ENCODE results near the gene NFKBIA.
"Not testable (repeated sequence)": the region's sequence is repeated elsewhere in the genome, so short reads cannot be mapped to it uniquely, and the experiment has no call there.

NFKBIA gene

DNA sequence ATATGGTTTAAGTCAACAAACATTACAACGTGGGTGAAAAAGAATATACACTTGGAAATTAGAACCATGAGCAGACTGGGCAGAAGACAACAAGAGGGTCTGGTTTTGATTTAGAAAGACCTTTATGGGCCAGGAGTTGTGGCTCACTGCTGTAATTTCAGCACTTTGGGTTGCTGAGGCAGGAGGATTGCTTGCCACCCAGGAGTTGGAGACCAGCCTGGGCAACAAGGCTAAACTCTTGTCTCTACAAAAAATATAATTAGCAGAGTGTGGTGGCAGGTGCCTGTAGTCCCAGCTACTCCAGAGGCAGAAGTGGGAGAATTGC lies 2.7 kb upstream of the NFKBIA start:
- DNase-seq, result no peak

DNA sequence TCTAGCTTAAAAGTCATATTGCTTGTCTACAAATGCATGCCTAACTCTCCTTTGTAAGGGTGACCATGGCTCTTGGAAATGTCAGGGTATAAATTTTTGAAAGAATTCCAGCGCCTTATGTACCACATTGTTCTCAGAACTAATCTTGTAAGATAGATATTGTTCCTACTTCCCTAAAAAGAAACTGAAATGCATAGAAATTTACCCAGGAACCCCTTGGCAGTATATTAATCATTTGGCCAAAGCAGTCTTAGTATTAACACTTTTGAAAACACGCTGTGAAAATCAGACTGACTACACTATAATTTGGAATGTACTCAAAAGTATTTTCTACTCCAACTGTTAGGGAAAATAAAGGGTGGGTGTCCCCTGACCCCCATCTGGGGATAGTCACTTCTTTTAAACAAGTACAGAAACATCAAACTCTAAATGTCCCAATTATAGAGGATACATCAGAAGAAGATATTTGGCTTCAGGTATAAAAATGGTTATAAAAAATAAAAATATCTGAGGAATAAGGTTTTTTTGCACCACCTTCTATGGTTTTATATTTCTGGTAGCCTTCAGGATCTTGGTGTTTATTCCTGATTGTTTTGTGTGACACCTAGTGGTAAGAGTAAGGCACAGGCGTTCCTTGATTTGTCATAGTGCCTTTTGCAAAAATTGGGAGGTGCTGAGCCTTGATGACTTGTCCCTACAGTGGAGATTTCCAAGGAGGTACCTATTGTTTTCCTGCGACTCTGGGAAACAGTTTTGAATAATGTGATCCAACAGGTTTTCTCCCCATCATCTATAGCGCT lies 2.2 kb upstream of the NFKBIA start:
- peak in 1 of 2 experiments; percentile 38 for DNase-seq

DNA sequence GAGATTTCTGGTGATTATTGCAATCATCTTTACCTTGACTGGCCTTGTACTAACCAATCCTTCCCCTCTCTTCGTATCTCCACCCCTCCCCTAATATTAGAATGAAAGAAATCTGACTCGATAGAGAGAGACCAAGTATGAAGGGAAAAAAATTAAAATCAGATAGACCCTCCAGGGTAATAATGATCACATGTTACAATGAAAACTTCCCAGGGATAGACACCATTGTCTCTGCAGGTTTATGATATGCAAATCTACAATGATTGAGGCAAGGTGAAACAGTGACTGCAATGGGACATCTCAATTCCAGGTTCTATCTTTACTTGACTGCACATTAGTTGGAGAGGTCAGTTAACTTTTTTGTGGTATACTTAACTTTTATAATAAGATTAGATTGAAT lies 1.5 kb upstream of the NFKBIA start:
- DNase-seq, result no peak

DNA sequence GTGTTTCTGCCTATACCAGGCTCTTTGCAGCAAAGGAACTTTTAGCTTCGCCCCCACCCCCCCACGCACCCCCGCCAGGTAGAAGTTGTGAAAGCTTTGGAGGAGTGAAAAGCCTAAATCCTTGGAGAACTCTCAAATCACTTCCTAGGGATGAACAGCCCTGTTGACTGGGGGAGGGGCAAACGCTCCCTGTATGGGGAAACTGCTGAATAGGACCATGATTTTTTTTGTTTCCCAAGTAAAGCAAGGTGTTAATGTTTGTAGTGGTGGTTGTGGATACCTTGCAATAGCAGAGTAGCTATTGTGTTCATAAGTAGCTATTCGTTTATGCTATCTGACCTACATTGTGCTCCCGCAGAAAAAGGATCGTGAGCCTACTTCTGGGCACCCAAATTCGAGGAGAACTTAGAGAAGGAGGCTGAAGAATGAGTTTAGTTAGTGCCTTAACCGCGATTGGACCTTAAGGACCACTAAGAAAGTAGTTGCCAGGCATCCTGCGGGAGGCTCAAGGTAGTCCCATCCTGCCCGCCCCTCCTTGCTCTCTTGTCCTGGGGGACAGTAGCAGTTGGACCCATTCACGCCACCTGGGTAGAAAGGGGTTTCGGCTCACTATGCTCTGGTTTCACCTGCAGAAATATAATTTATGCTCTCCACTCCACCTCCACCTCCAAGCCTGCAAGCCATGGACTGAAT lies 901 bp upstream of the NFKBIA start:
- DNase-seq, result no peak

DNA sequence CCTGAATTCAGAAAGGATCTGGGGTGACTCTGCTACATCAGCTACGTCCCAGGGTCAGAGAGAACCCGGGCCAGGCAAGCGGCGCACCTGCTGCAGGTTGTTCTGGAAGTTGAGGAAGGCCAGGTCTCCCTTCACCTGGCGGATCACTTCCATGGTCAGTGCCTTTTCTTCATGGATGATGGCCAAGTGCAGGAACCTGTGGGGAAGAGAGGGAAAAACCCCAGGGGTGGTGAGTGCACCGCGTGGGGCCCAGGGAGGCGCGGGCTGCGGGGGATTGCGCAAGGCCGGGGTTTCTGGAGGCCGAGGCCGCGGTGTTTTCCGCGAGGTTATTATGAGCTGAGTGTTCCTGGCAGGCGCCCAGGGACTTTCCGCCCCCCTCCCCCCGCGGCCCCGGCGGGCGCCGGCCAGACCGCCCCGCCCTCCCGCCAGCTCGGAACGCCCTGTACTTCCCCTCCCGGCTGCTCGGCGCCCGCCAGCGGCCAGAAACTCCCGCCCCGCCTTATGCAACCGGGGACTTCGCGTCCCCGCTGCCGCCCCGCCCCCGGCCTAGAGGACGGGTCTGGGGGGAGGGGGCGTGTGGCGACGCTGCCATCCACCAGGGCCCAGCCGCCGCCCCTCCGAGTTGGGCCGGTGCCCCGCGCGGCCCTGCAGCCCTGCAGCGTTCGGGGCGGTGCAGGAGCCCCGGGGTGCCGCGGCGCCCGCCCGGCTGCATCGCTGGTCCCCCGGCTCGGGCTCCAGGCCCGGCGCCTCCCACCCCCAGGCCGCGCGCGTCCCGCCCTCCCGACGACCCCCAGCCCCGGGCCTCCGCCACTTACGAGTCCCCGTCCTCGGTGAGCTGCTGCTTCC lies 723 bp downstream of the NFKBIA start:
- peak; percentile 74 to 94 for DNase-seq

DNA sequence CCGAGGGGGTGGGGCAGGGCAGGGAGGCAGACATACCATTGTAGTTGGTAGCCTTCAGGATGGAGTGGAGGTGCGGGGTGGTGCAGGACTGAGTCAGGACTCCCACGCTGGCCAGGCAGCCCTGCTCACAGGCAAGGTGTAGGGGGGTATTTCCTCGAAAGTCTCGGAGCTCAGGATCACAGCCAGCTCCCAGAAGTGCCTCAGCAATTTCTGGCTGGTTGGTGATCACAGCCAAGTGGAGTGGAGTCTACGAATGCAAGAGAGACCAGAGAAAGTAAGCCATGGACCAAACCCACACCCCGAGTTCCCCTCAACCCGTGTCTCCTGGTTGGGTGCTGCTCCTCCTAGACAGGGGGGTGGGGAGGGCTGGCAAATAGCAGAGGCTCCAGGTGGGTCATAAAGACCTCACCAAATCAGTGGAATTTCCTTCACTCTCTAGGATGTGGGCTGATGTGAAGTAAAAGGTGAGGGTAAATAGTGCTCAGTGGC lies 1.4 kb downstream of the NFKBIA start:
- no peak for DNase-seq

DNA sequence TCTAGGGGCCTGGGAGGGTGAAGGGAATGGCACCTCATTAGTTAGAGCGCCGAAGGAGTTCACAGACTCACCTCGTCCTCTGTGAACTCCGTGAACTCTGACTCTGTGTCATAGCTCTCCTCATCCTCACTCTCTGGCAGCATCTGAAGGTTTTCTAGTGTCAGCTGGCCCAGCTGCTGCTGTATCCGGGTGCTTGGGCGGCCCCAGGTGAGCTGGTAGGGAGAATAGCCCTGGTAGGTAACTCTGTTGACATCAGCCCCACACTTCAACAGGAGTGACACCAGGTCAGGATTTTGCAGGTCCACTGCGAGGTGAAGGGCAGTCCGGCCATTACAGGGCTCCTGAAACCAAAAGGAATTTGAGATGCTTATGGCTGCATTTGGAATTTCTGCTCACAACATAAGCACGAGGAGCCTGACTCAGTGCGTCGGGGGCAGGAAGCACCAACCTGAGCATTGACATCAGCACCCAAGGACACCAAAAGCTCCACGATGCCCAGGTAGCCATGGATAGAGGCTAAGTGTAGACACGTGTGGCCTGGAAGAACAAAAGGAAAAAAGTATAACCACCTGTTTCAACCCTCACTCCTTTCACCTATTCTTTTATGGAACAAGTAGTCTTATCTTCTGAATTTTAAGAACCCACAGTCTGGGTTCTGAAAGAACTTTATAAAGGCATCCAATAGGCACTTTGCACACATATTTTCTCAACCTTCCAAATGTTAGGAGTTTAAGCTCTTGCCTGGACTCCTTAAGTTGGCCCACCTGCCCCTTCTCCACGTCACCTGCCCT lies 2.0 kb downstream of the NFKBIA start:
- no peak for DNase-seq

DNA sequence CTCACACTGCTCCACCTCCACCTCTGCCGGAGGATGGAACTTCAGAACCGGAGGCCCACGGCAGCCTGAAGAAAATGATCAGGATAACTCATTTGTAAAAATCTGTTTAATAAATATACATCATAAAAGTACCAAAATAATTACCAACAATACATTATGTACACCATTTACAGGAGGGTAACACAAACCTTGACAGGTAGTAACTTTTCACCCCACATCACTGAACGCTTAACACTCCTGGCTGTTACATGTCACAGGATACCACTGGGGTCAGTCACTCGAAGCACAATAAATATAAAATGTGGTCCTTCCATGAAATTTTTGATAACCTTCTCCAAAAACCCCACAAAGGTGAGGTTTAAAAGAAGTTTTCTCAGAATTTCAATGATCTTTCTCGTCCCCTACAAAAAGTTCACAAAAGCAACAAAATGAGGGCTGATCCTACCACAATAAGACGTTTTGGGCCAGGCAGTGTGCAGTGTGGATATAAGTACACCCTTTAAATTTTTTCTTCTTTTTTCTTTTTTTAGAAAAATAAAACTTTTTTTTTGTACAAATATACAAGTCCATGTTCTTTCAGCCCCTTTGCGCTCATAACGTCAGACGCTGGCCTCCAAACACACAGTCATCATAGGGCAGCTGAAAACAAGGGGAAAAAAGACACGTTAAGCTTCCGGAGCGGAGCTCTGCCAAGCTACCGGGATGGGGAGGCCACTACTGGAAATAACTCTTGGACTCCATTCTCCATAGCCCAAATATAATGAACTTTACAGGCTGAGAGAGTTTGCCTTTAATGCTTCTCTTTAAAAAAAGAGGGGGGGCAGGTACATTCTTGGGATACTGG lies 2.9 kb downstream of the NFKBIA start:
- no peak for DNase-seq

DNA sequence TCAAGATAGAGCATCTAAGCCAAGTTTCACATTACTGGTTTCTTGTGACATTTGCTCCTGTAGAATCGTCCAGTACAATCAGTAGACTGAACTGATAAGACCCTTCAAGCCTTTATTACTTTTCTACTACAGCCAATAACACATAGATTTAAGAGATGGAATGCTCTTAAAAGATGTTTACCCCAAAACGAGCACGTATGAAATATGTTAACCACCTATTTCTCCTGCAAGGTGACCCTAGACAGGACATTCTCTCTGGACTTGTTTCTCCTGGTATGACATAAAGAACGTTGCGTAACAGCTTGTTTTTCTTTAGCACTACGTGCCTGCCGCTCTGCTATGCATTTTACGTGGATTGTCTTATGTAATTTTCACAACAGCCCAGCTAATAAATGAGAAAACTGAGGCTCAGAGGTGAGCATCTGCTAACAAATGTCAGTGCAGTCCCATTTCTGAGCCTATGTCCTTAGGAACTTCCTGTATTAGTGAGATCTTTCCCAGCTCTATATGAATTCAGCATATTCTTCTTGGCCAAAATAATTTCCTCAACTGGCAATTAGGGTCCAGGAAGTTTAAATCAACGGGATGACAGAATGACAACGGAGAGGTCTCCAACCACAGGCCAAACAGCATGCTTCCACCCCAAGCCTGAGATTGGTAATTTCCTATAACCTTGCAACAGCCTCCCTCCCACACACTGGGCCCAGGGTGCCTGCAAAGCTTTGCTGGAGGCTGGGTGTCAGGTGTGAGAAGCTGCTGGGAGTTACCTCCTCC lies 3.7 kb downstream of the NFKBIA start:
- no peak for DNase-seq

DNA sequence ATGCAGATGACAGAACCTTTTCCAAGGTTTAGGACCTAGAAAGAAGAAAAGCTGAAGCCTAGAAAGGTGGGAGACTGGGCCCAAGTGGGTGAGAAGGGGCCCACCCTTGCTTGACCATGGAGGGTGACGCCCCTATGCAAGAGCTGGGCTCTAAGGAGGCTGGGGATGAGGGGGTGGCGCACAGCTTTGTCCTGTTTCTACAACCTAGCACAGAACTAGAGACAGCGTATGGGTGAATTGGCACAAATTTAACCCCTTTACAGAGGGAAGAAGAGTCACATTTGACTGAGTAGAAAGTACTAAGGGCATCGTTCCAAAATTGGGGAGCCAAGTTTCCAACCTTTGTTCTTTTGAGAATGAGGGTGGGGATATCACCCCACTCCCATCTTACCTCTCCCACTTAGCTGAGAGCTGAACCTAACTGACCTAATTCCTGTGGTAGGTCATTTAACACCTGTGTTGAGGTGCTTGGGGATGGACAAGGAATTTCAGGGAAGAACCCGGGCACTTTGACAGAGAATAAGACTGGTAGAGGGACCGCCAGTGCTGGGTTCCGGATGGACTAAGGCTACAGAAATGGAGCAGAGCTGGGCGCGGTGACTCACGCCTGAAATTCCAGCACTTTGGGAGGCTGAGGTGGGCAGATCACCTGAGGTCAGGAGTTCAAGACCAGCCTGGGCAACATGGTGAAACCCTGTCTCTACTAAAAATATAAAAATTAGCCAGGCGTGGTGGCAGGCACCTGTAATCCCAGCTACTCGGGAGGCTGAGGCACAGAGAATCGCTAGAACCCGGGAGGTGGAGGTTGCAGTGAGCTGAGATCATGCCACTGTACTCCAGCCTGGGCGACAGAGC lies 5.2 kb downstream of the NFKBIA start:
- DNase-seq, result no peak

DNA sequence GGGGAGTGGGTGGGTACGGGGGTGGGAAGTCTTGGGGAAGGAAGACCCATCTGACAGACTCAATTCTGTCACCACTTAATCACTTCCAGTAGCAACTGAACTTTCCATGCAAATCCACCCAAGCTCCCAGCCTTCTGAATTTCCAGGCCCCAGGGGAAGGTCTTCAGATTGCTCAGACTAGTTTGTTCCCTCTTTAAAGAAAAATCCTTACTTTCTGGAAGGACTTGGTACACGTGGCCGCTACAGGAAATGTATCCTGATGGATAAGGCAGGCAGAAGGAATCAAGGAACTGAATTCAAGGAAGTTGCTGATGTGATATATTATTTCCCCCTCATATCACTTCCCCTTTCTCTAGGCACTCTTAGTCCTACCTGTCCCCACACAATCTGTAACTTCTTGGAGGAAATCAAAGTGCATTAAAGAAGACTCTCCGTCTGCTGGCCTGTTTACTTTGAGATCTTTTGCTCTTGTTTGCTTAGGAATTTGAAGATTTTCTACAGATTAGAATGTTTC lies 6.4 kb downstream of the NFKBIA start:
- DNase-seq, result no peak

DNA sequence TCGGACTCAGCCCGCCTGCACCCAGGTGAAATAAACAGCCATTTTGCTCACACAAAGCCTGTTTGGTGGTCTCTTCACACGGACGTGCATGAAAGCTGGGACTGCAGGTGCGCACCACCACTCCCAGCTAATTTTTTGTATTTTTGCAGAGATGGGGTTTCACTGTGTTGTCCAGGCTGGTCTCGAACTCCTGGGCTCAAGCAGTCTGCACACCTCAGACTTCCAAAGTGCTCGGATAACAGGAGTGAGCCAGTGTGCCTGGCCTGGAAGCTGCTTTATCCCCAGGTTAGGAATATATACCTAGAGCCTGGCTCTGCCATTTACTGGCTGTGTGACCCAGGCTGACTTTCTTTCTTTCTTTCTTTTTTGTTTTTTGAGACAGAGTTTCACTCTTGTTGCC lies 7.9 kb downstream of the NFKBIA start:
- not testable (repeated sequence) for DNase-seq

DNA sequence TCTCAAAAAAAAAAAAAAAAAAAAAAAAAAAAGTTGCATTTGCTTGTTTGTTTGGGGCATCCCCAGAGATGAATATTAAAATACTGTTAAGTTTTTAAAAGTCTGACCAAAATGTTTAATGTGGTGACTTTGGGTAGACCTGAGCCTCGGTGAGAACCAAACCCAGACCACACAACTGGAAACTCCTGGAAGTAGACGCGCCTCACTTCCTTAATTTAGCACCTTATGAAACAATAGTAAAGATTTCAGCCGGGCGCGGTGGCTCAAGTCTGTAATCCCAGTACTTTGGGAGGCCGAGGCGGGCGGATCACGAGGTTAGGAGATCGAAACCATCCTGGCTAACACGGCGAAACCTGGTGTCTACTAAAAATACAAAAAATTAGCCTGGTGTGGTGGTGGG lies 9.3 kb downstream of the NFKBIA start:
- DNase-seq, result no peak

DNA sequence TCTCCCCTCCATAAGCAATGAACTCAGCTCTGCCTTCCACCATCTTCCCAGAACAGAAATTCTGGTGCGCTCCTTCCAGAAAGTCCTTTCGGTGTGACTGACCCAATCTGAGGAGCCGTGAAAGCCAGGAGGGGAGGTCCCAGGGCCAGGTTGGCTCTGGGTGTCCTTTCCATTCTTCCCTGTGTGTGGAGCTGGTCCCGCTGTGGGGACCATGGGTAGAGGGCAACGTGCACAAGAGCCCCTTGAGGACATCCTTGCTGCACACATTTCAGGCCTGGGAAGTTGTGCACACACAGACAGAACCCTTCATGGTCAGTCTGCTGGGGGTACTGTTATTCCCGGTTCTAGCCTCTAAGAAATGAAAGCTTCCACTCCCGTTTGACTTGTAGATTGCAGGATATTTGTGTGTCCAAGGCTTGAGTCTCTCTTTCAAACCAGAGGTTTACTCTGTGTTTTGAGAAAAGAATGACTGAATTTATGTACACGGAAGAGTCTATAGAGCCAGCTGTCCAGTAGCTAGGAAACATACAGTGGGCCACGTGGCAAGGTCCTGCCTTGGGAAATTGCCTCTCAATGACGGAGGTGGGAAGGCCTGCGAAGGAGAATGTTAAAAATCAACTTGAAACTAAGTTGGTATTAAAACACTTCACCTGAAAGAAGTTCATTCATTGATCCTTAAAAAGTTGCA lies 10.1 kb downstream of the NFKBIA start:
- no peak for DNase-seq

DNA sequence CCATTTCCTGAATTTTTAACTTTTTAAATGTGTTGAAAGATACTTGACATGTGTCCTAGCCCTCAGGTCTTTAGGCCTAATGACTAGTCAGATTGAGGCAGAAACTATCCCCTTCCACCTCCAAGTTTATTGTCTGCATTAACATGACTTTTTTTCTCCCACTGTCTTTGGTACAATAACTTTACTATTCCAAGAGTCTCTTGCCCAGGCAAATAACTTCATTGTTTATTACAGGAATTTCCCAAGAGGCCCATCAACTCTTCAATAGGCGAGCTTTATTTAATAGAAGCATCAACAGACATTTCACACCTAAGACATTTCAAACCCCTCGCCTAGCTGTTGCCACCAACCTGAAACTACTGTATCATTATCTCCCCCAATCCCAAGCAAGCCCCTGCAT lies 10.7 kb downstream of the NFKBIA start:
- no peak for DNase-seq

DNA sequence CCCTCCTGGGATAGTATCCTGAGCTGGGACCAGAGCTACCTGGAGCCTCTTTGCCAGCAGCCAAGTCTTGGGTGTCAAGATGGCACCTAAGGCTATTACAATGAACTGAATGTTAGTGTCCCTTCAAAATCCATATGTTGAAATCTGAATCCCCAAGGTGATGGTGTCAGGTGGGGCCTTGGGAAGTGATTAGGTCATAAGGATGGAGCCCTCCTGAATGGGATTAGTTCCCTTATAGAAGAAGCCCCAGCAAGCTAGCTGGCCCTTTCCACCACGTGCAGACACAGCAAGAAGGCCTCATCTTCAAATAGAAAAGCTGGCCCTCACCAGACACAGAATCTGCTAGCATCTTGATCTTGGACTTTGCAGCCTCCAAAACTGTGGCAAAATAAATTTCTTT lies 12.4 kb downstream of the NFKBIA start:
- no peak for DNase-seq

DNA sequence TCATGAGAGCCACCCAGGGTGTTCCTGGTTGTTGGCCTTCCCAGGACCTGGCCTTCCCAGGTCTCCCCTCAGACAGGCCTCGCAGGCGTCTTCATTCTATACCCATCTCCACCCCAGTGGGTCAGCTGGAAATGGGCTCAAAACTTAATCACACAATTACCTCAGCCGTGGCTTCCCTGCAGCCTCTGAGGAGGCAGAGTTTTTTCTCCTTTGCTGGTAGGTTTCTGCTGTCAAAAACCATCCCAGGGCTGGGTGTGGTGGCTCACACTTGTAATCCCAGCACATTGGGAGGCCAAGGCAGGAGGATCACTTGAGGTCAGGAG lies 13.2 kb downstream of the NFKBIA start:
- DNase-seq, result no peak

DNA sequence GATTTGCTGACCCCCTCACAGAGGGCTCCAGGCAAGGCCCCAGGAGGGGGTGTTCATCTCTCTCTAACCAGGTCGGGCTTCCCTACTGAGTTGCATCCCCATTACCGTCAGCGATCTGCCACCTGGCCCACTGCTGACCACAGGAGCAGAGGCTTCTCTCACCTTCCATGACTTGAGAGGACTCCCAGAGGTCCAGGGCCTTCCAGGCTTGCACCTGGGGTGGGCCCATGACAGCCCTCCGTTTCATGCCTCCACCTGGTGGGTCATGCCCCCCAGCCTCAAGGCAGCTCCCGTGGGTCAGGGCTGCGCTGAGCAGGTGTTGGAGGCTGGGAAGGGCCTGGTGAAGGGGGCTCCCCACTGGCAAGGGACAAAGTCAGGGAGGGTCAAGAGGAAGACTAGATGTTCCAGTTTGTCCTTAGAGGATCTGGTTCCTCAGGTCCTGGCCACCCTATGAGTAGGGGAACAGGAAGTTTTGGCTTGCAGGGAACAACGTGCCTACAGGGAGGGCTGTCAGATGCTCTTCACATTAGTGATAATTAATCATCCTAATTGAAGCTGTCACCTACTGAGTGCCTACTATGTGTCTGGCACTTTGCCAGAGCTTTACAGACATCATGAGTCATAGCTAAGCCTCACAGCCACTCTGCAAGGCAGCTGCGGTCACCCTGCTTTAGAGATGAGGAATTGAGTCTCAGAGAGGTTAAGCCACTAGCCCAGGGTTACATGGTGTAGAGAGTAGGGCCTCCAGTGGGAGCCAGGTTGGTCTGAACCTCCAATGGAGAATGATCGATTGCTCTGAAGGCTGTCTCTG lies 13.8 kb downstream of the NFKBIA start:
- no peak for DNase-seq

DNA sequence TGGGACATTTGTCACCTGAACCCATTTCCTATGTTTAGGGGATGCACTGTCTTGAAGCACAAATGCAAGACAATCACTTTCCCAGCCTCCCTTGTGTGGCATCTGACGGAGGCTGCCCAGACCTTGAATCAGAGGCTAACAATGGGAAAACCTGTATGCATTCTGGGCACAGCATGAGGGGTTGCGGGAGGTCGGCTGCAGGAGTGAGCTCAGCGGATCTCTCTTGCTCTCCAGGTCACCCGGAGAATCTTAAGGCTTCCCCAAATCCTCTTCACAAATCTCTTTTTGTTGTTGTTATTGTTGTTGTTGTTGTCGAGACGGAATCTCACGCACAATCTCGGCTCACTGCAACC lies 15.3 kb downstream of the NFKBIA start:
- no peak for DNase-seq

All from NCI-H187 (cell line).